CD8-positive, alpha-beta memory T cell (primary cell): ENCODE data around the gene LRRC56. TPM values are rescaled to one million over a fixed set of nuclear protein-coding genes. Genes with fewer than 3 reads are reported as not detected.

ENCODE experiments used
- CTCF ChIA-PET: fragments of 350-600 bp; sonication (Branson Sonifier 250); formaldehyde crosslinking; loops from one replicate; lab custom pipeline; 2021; ENCODE audit warnings: antibody characterized with exemption; lab: Charles Lee
- POLR2A ChIA-PET: fragments of 350-600 bp; sonication (Branson Sonifier 250); formaldehyde crosslinking; loops from one replicate; lab custom pipeline; 2021; ENCODE audit warnings: antibody characterized with exemption; lab: Charles Lee
- DNase-seq, 5 donors: peaks; one replicate each; pipeline versions ENCODE4 v3.0.0 to v3.0.0-alpha.2; 2020 to 2022; ENCODE audit warnings: mixed read lengths in 1 of 5
- H3K27ac ChIP-seq: one replicate; pipeline ENCODE4 v1.7.0; 2013; ENCODE audit warnings: low read depth, mild to moderate bottlenecking, low read length, moderate library complexity
- H3K27me3 ChIP-seq: 2 replicates; pipeline ENCODE4 v1.7.0; 2013; ENCODE audit warnings: low read length, mild to moderate bottlenecking; ENCODE audit not compliant: insufficient read depth, poor library complexity, severe bottlenecking
- H3K36me3 ChIP-seq: 2 replicates; pipeline ENCODE4 v1.7.0; 2013; ENCODE audit warnings: mild to moderate bottlenecking, low read length, moderate library complexity; ENCODE audit not compliant: insufficient read depth
- H3K4me1 ChIP-seq: 2 replicates; pipeline ENCODE4 v1.7.0; 2013; ENCODE audit warnings: mild to moderate bottlenecking, low read length, moderate library complexity; ENCODE audit not compliant: insufficient read depth
- H3K4me3 ChIP-seq: 2 replicates; pipeline ENCODE4 v1.7.0; 2013; ENCODE audit warnings: mild to moderate bottlenecking, low read length
- H3K9me3 ChIP-seq: 2 replicates; pipeline ENCODE4 v1.7.0; 2013; ENCODE audit warnings: mild to moderate bottlenecking, low read length
- H3K27ac Mint-ChIP-seq, 8 donors: one replicate each; pipeline ENCODE4 v1.8.0; 2020 to 2021; ENCODE audit warnings: mixed read lengths in 8 of 8, mild to moderate bottlenecking in 6 of 8, inconsistent platforms in 3 of 8, moderate library complexity in 3 of 8
- H3K27me3 Mint-ChIP-seq, 2 donors: one replicate each; pipeline ENCODE4 v1.8.0; 2020 to 2021; ENCODE audit warnings: mixed read lengths in 2 of 2, mild to moderate bottlenecking in 1 of 2, moderate library complexity in 1 of 2
- H3K36me3 Mint-ChIP-seq, 3 donors: one replicate each; pipeline ENCODE4 v1.8.0; 2020 to 2021; ENCODE audit warnings: mixed read lengths in 3 of 3, inconsistent platforms in 1 of 3, mild to moderate bottlenecking in 1 of 3
- H3K4me1 Mint-ChIP-seq, 3 donors: one replicate each; pipeline ENCODE4 v1.8.0; 2020 to 2021; ENCODE audit warnings: mixed read lengths in 3 of 3, inconsistent platforms in 1 of 3, mild to moderate bottlenecking in 1 of 3
- H3K4me3 Mint-ChIP-seq, 7 donors: one replicate each; pipeline ENCODE4 v1.8.0; 2020 to 2021; ENCODE audit warnings: mixed read lengths in 7 of 7, mild to moderate bottlenecking in 6 of 7, moderate library complexity in 4 of 7, inconsistent platforms in 2 of 7
- H3K9me3 Mint-ChIP-seq, 5 donors: one replicate each; pipeline ENCODE4 v1.8.0; 2020 to 2022; ENCODE audit warnings: mixed read lengths in 5 of 5, mild to moderate bottlenecking in 3 of 5, moderate library complexity in 2 of 5, inconsistent platforms in 1 of 5
- polyA plus RNA-seq: library from polyadenylated mRNA; unstranded; fragments of 300-500 nt; fragmentation: Illumina TruSeq; gene quantifications from one replicate; pipeline ENCODE4 v1.2.3, GENCODE V29; 2021
- total RNA-seq, 2 experiments: library from RNA; stranded (reverse); gene quantifications; one replicate each; pipeline ENCODE4 v1.2.3, GENCODE V29; 2021

LRRC56 gene
- total and polyA plus RNA-seq, 3 experiments from 2014 or later, result 0.81 to 2.1 (median 1.8) TPM

- Histone ChIP-seq H3K27ac (no peak overlapping the region), H3K9me3 (no peaks in the 10 kb centered on the region), H3K36me3 (no peaks in the 10 kb centered on the region), H3K27me3 (no peaks in the 10 kb centered on the region), H3K4me1 (peaks cover 20% of the 10 kb centered on the region), H3K4me3 (no peak overlapping the region)
- ChIA-PET CTCF (no interaction called here), POLR2A (no interaction called here)
- Mint-ChIP-seq H3K4me3 (no peak overlapping the region), H3K27me3 (peaks cover 0 to 4% of the 10 kb centered on the region in 2 donors), H3K4me1 (peaks cover 0 to 20% (median 6%) of the 10 kb centered on the region in 3 donors), H3K9me3 (no peaks in the 10 kb centered on the region), H3K36me3 (peaks cover 0 to 2% (median 0%) of the 10 kb centered on the region in 3 donors), H3K27ac (no peak overlapping the region)
- no peak for DNase-seq
Observed at GRCh38 chr11:541433-541885, 4.1 kb downstream of the LRRC56 start.

GRCh38 chr11:544817-545166, 7.5 kb downstream of the LRRC56 start:
- no peak for DNase-seq
- POLR2A ChIA-PET, result interaction anchor here (0.5 kb wide), 1 partner anchor 28 kb away, joined by 3 read pairs; no protein-coding TSS in a partner anchor
- Histone ChIP-seq H3K27ac (no peak overlapping the region), H3K9me3 (no peaks in the 10 kb centered on the region), H3K36me3 (no peaks in the 10 kb centered on the region), H3K4me3 (no peak overlapping the region), H3K4me1 (no peaks in the 10 kb centered on the region), H3K27me3 (no peaks in the 10 kb centered on the region)
- H3K36me3 Mint-ChIP-seq, result peaks cover 0 to 4% (median 0%) of the 10 kb centered on the region in 3 donors
- CTCF ChIA-PET, result interaction anchor here (1.1 to 1.7 kb wide), 2 partner anchors 10 to 178 kb away, joined by 4 read pairs; no protein-coding TSS in a partner anchor
- H3K27me3 Mint-ChIP-seq, result no peaks in the 10 kb centered on the region
- no peak overlapping the region for H3K27ac Mint-ChIP-seq
- no peaks in the 10 kb centered on the region for H3K4me1 Mint-ChIP-seq
- no peaks in the 10 kb centered on the region for H3K9me3 Mint-ChIP-seq
- H3K4me3 Mint-ChIP-seq, result no peak overlapping the region

GRCh38 chr11:545171-545570, 7.8 kb downstream of the LRRC56 start:
- Histone ChIP-seq H3K27me3 (no peaks in the 10 kb centered on the region), H3K27ac (no peak overlapping the region), H3K4me1 (no peaks in the 10 kb centered on the region), H3K36me3 (no peaks in the 10 kb centered on the region), H3K9me3 (no peaks in the 10 kb centered on the region), H3K4me3 (no peak overlapping the region)
- ChIA-PET CTCF (interaction anchor here (1.1 to 1.7 kb wide), 2 partner anchors 9 to 178 kb away, joined by 4 read pairs; no protein-coding TSS in a partner anchor), POLR2A (no interaction called here)
- Mint-ChIP-seq H3K36me3 (peaks cover 0 to 4% (median 0%) of the 10 kb centered on the region in 3 donors), H3K27me3 (no peaks in the 10 kb centered on the region), H3K4me1 (no peaks in the 10 kb centered on the region), H3K9me3 (no peaks in the 10 kb centered on the region), H3K27ac (no peak overlapping the region), H3K4me3 (no peak overlapping the region)
- no peak for DNase-seq

DNA sequence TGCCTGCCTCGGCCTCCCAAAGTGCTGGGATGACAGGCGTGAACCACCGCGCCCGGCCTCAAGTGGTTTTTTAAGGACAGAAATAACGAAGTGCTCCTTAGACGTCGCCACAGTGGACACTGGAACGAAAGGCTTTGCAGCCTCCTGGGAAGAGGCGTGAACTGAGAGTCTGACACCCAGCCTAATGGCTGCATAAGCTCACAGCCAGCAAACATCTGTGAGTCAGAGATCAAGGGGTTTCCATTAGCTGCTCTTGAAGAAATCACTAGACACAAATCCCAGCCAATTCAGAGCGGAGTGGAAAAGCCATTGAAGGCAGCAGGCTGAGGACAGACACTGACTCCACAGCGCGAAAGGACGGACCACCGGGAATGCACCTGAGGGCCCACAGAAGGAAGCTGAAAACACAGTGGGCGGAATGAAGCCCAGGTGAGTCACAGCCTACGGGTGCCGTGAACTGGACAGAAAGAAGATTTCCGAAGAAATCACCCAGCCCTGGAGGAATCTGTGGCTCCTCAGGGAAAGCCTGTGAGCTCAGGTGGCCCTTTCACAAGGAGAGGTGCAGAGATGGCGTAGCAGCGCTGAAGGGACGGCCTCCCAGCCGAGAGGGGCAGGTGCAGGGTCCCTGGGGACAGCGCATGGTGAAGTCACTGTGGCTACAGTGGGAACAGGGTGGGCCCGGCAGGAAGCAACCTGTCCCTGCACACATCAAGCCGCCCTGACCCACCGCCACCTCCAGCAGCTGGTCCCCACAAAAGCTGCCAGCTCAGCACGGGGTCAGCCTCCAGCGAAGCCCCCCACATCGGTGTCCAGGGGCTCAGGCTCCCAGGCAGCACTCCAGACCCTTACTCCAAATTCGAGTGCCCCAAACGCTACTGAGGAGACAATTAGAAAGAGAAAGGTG, 11.6 kb downstream of the LRRC56 start:
- Mint-ChIP-seq H3K4me1 (no peaks in the 10 kb centered on the region), H3K27me3 (no peaks in the 10 kb centered on the region), H3K9me3 (no peaks in the 10 kb centered on the region), H3K36me3 (peaks cover 0 to 1% (median 0%) of the 10 kb centered on the region in 3 donors), H3K27ac (no peak overlapping the region), H3K4me3 (no peak overlapping the region)
- ChIA-PET CTCF (no interaction called here), POLR2A (no interaction called here)
- no peak overlapping the region for H3K27ac ChIP-seq
- peaks cover 3% of the 10 kb centered on the region for H3K4me1 ChIP-seq
- no peaks in the 10 kb centered on the region for H3K36me3 ChIP-seq
- H3K4me3 ChIP-seq, result no peak overlapping the region
- no peaks in the 10 kb centered on the region for H3K27me3 ChIP-seq
- DNase-seq, result peak in 1 of 5 donors; percentile 42
- H3K9me3 ChIP-seq, result no peaks in the 10 kb centered on the region

- CTCF ChIA-PET, result interaction anchor here (0.7 to 1.3 kb wide), 2 partner anchors 31 to 172 kb away, joined by 3 to 4 read pairs; no protein-coding TSS in a partner anchor
- POLR2A ChIA-PET, result no interaction called here
Observed at GRCh38 chr11:550021-550745, 12.9 kb downstream of the LRRC56 start.

DNA sequence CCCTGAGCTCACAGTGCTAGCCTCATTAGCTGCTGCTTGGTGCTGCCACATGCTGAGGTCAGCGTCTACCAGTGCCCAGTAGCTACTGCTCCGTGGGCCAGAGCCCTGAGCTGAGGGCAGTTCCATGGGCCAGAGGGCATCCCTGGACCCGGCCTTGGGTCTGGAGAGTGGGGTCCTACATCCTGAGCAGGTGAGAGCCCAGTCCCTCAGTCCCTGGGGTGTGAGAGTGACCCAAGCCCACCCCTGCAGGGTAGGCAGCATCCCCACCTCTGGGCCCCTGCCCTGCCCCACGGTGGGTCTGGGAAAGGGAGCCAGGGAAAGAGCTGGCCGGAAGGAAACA, 13.4 kb downstream of the LRRC56 start:
- H3K27ac ChIP-seq, result no peak overlapping the region
- no peak overlapping the region for H3K27ac Mint-ChIP-seq
- no peaks in the 10 kb centered on the region for H3K4me1 Mint-ChIP-seq
- DNase-seq, result no peak
- H3K36me3 Mint-ChIP-seq, result peaks cover 0 to 1% (median 0%) of the 10 kb centered on the region in 3 donors
- ChIA-PET CTCF (interaction anchor here (0.7 to 1.3 kb wide), 2 partner anchors 32 to 172 kb away, joined by 3 to 4 read pairs; no protein-coding TSS in a partner anchor), POLR2A (no interaction called here)
- H3K9me3 Mint-ChIP-seq, result no peaks in the 10 kb centered on the region
- H3K4me3 ChIP-seq, result no peak overlapping the region
- H3K9me3 ChIP-seq, result no peaks in the 10 kb centered on the region
- H3K36me3 ChIP-seq, result no peaks in the 10 kb centered on the region
- no peak overlapping the region for H3K4me3 Mint-ChIP-seq
- H3K27me3 ChIP-seq, result no peaks in the 10 kb centered on the region
- H3K27me3 Mint-ChIP-seq, result no peaks in the 10 kb centered on the region
- peaks cover 10% of the 10 kb centered on the region for H3K4me1 ChIP-seq

More at GRCh38 chr11:550021-550745, 12.9 kb downstream of the LRRC56 start:
- no peak overlapping the region for H3K4me3 ChIP-seq
- H3K9me3 ChIP-seq, result no peaks in the 10 kb centered on the region
- Mint-ChIP-seq H3K4me1 (no peaks in the 10 kb centered on the region), H3K4me3 (peak overlapping the region in 1 of 7 donors; percentile 10), H3K27me3 (no peaks in the 10 kb centered on the region), H3K9me3 (no peaks in the 10 kb centered on the region), H3K27ac (no peak overlapping the region), H3K36me3 (peaks cover 0 to 1% (median 0%) of the 10 kb centered on the region in 3 donors)
- H3K27ac ChIP-seq, result no peak overlapping the region
- peaks cover 10% of the 10 kb centered on the region for H3K4me1 ChIP-seq
- H3K36me3 ChIP-seq, result no peaks in the 10 kb centered on the region
- no peaks in the 10 kb centered on the region for H3K27me3 ChIP-seq
- no peak for DNase-seq

GRCh38 chr11:551131-551530, 13.8 kb downstream of the LRRC56 start:
- Mint-ChIP-seq H3K36me3 (peaks cover 0 to 1% (median 0%) of the 10 kb centered on the region in 3 donors), H3K27ac (no peak overlapping the region), H3K27me3 (no peaks in the 10 kb centered on the region), H3K9me3 (no peaks in the 10 kb centered on the region), H3K4me1 (no peaks in the 10 kb centered on the region), H3K4me3 (no peak overlapping the region)
- H3K27ac ChIP-seq, result no peak overlapping the region
- POLR2A ChIA-PET, result no interaction called here
- H3K4me3 ChIP-seq, result no peak overlapping the region
- no peaks in the 10 kb centered on the region for H3K9me3 ChIP-seq
- no peak for DNase-seq
- H3K4me1 ChIP-seq, result peaks cover 10% of the 10 kb centered on the region
- CTCF ChIA-PET, result interaction anchor here (0.7 to 1.3 kb wide), 2 partner anchors 32 to 172 kb away, joined by 3 to 4 read pairs; no protein-coding TSS in a partner anchor
- no peaks in the 10 kb centered on the region for H3K27me3 ChIP-seq
- no peaks in the 10 kb centered on the region for H3K36me3 ChIP-seq
